ENCODE results near the gene TSPAN4. TPM values are rescaled to one million over a fixed set of nuclear protein-coding genes. Genes with fewer than 3 reads are reported as not detected.

Gene TSPAN4
- total and polyA plus RNA-seq, 10 of the 15 experiments (the other 5 are each of a cell fraction or from before 2014, with no cell fraction given): 0.37 to 14.0 (median 8.5) TPM; not detected in 1

GRCh38 chr11:809287-810039 lies 33.2 kb upstream of the TSPAN4 start, which contains the start of gene RPLP2 (continued):
- TF ChIP-seq NFYA (IDR thresholded peaks at IDR 0.05; ENCODE audit: borderline replicate concordance, low read depth, low read length) (no peak), GATAD2B (conservative IDR thresholded peaks at IDR 0.05; ENCODE audit: low read depth) (peak; percentile 81), ZSCAN29 (IDR thresholded peaks at IDR 0.05) (no peak), PAX5 (IDR thresholded peaks at IDR 0.05; ENCODE audit: borderline replicate concordance, low read depth, low read length) (peak; percentile 10; the same call in 1 of the 2 replicates), ASH2L (IDR thresholded peaks at IDR 0.05; ENCODE audit: borderline replicate concordance, low read depth) (no peak; the same call in 1 of the 2 replicates), SPI1 (IDR thresholded peaks at IDR 0.05; ENCODE audit: borderline replicate concordance, insufficient read depth, low read depth, low read length) (no peak), ZNF207 (IDR thresholded peaks at IDR 0.05; ENCODE audit: borderline replicate concordance) (peak; percentile 67; the same call in 1 of the 2 replicates), HCFC1 (IDR thresholded peaks at IDR 0.05; ENCODE audit: low read length) (peak; percentile 83), BCL3 (IDR thresholded peaks at IDR 0.05; ENCODE audit: borderline replicate concordance, insufficient read depth, low read depth, low read length, poor library complexity, severe bottlenecking) (peak; percentile 19), CHD2 (IDR thresholded peaks at IDR 0.05; ENCODE audit: borderline replicate concordance, low read depth, low read length) (peak; percentile 96), SMC3 (IDR thresholded peaks at IDR 0.05; ENCODE audit: borderline replicate concordance, low read length) (no peak), RCOR1 (conservative IDR thresholded peaks at IDR 0.05; ENCODE audit: low read depth, low read length) (no peak), KLF5 (IDR thresholded peaks at IDR 0.05; ENCODE audit: partially characterized antibody) (no peak), CTCF (IDR thresholded peaks at IDR 0.05 in 2 of 3, conservative IDR thresholded peaks at IDR 0.05 in 1 of 3; ENCODE audit: control insufficient read depth in 2 of 3, extremely low read depth in 1 of 3, insufficient read depth in 1 of 3, low read depth in 3 of 3, low read length in 3 of 3) (no peak), STAT1 (conservative IDR thresholded peaks at IDR 0.05) (no peak; the same call in 1 of the 2 replicates), TCF3 (IDR thresholded peaks at IDR 0.05; ENCODE audit: borderline replicate concordance, insufficient read depth, low read depth, low read length) (peak; percentile 68; the same call in 1 of the 2 replicates), STAT3 (IDR thresholded peaks at IDR 0.05; ENCODE audit: low read depth, low read length) (no peak), BCL11A (IDR thresholded peaks at IDR 0.05; ENCODE audit: low read depth, low read length) (0 out of 2 replicates have a peak, but pooled peaks have one; percentile 11), CBX3 (IDR thresholded peaks at IDR 0.05; ENCODE audit: borderline replicate concordance, low read depth) (no peak), SREBF1 (IDR thresholded peaks at IDR 0.05; ENCODE audit: low read length) (peak; percentile 29)
- TF ChIP-seq, protein P1, sequence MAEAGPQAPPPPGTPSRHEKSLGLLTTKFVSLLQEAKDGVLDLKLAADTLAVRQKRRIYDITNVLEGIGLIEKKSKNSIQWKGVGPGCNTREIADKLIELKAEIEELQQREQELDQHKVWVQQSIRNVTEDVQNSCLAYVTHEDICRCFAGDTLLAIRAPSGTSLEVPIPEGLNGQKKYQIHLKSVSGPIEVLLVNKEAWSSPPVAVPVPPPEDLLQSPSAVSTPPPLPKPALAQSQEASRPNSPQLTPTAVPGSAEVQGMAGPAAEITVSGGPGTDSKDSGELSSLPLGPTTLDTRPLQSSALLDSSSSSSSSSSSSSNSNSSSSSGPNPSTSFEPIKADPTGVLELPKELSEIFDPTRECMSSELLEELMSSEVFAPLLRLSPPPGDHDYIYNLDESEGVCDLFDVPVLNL (IDR thresholded peaks at IDR 0.05; ENCODE audit: low read depth, low read length): 0 out of 2 replicates have a peak, but pooled peaks have one; percentile 12
- TF ChIP-seq, protein P2, sequence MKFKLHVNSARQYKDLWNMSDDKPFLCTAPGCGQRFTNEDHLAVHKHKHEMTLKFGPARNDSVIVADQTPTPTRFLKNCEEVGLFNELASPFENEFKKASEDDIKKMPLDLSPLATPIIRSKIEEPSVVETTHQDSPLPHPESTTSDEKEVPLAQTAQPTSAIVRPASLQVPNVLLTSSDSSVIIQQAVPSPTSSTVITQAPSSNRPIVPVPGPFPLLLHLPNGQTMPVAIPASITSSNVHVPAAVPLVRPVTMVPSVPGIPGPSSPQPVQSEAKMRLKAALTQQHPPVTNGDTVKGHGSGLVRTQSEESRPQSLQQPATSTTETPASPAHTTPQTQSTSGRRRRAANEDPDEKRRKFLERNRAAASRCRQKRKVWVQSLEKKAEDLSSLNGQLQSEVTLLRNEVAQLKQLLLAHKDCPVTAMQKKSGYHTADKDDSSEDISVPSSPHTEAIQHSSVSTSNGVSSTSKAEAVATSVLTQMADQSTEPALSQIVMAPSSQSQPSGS (IDR thresholded peaks at IDR 0.05; ENCODE audit: low read length): no peak
